Osteocyte (in vitro differentiated cells): ENCODE measurements around the gene BRICD5. TPM values are rescaled to one million over a fixed set of nuclear protein-coding genes. Genes with fewer than 3 reads are reported as not detected.

Experiments used
- DNase-seq: peaks from one replicate; pipeline ENCODE4 v3.0.0; 2021; ENCODE audit warnings: mixed read lengths; ENCODE audit not compliant: unreplicated experiment; ENCODE audit errors: extremely low spot score
- H3K27ac Mint-ChIP-seq: one replicate; pipeline ENCODE4 v1.8.0; 2021; ENCODE audit warnings: mild to moderate bottlenecking, mixed read lengths; ENCODE audit not compliant: unreplicated experiment
- H3K27me3 Mint-ChIP-seq: one replicate; pipeline ENCODE4 v1.8.0; 2021; ENCODE audit warnings: mixed read lengths; ENCODE audit not compliant: unreplicated experiment
- H3K36me3 Mint-ChIP-seq: one replicate; pipeline ENCODE4 v1.8.0; 2021; ENCODE audit warnings: mixed read lengths; ENCODE audit not compliant: unreplicated experiment
- H3K4me1 Mint-ChIP-seq: one replicate; pipeline ENCODE4 v1.8.0; 2021; ENCODE audit warnings: mixed read lengths; ENCODE audit not compliant: unreplicated experiment
- H3K4me3 Mint-ChIP-seq: one replicate; pipeline ENCODE4 v1.8.0; 2021; ENCODE audit warnings: mild to moderate bottlenecking, moderate library complexity, mixed read lengths; ENCODE audit not compliant: unreplicated experiment
- H3K9me3 Mint-ChIP-seq: one replicate; pipeline ENCODE4 v1.8.0; 2021; ENCODE audit warnings: mixed read lengths; ENCODE audit not compliant: unreplicated experiment
- CTCF ChIP-seq: fragments of 200-600 bp; sonication (generic); IDR thresholded peaks from 2 replicates; pipeline ENCODE4 v1.5.0; 2021; ENCODE audit warnings: antibody characterized with exemption, mild to moderate bottlenecking, moderate library complexity
- total RNA-seq: library from RNA; stranded (reverse); gene quantifications from 2 replicates; pipeline ENCODE4 v1.2.1, GENCODE V29; 2021

Gene BRICD5
- total RNA-seq, 1 donor from 2014 or later: 6.6 TPM

GRCh38 chr16:2196981-2197511 lies 13.6 kb downstream of the BRICD5 start:
- H3K27me3 Mint-ChIP-seq: peaks cover 17% of the 10 kb centered on the region

GRCh38 chr16:2196162-2196980 lies 14.3 kb downstream of the BRICD5 start, which contains the start of gene CASKIN1:
Gene CASKIN1, minus strand, starts transcription at chr16:2196605. Its CDS starts 173 bp downstream, at chr16:2196432.
- H3K27me3 Mint-ChIP-seq: peaks cover 17% of the 10 kb centered on the region
- H3K27ac Mint-ChIP-seq: no peak within 1 kb of the TSS
- no peaks in the 10 kb centered on the region for H3K4me1 Mint-ChIP-seq
- no peaks in the 10 kb centered on the region for H3K9me3 Mint-ChIP-seq
- peak within 1 kb of the TSS; percentile 62 for H3K4me3 Mint-ChIP-seq
- no peaks in the 10 kb centered on the region for H3K36me3 Mint-ChIP-seq
- no peak for DNase-seq
- TF ChIP-seq CTCF: no peak

More at GRCh38 chr16:2196981-2197511, 13.6 kb downstream of the BRICD5 start:
- peak overlapping the region; percentile 58 for H3K4me3 Mint-ChIP-seq
- no peaks in the 10 kb centered on the region for H3K4me1 Mint-ChIP-seq
- H3K27ac Mint-ChIP-seq: no peak overlapping the region
- H3K9me3 Mint-ChIP-seq: no peaks in the 10 kb centered on the region
- H3K36me3 Mint-ChIP-seq: no peaks in the 10 kb centered on the region
- no peak for TF ChIP-seq CTCF
- no peak for DNase-seq

GRCh38 chr16:2195322-2196161 lies 15.1 kb downstream of the BRICD5 start:
- no peaks in the 10 kb centered on the region for H3K4me1 Mint-ChIP-seq
- H3K27me3 Mint-ChIP-seq: peaks cover 17% of the 10 kb centered on the region
- H3K27ac Mint-ChIP-seq: no peak overlapping the region
- no peak for DNase-seq
- H3K9me3 Mint-ChIP-seq: no peaks in the 10 kb centered on the region
- peak overlapping the region; percentile 62 for H3K4me3 Mint-ChIP-seq
- no peaks in the 10 kb centered on the region for H3K36me3 Mint-ChIP-seq
- TF ChIP-seq CTCF: no peak

GRCh38 chr16:2194852-2195321 lies 15.8 kb downstream of the BRICD5 start:
- H3K9me3 Mint-ChIP-seq: no peaks in the 10 kb centered on the region
- peak; percentile 42 for TF ChIP-seq CTCF
- peaks cover 11% of the 10 kb centered on the region for H3K27me3 Mint-ChIP-seq
- H3K4me1 Mint-ChIP-seq: no peaks in the 10 kb centered on the region
- H3K4me3 Mint-ChIP-seq: no peak overlapping the region
- DNase-seq: no peak
- H3K36me3 Mint-ChIP-seq: no peaks in the 10 kb centered on the region
- no peak overlapping the region for H3K27ac Mint-ChIP-seq
